NCI-H82 treated with DMSO at 0.1 percent for 48 hours (cell line): ENCODE measurements around the gene WDR77.

ENCODE experiments used
- DNase-seq: peaks from one replicate; lab custom pipeline; 2025; ENCODE audit not compliant: unreplicated experiment; lab: John Stamatoyannopoulos, UW

WDR77 gene

GRCh38 chr1:111470596-111470995 is 21.5 kb upstream of the WDR77 start:
- DNase-seq = no peak

DNA sequence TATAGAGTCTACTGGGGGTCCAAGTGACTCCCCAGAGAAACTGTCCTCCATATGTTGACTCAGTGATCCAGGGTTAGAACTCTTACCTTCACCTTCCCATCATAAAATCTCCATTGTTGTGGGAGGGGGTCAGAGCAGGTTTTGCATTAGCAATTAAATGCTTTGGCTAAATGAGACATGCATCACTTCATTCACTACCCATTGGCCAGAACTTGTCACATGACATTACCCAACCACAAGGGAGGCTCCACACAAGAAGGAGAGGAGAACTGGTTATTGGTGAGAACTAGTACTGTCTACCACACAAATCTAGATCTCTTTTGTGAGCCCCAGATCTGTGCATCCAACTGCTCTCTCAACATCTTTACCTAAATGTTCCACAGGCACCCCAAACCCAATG is 20.5 kb upstream of the WDR77 start:
- no peak for DNase-seq

- DNase-seq = peak; percentile 94
Measured at GRCh38 chr1:111468717-111469100, 19.7 kb upstream of the WDR77 start.

DNA sequence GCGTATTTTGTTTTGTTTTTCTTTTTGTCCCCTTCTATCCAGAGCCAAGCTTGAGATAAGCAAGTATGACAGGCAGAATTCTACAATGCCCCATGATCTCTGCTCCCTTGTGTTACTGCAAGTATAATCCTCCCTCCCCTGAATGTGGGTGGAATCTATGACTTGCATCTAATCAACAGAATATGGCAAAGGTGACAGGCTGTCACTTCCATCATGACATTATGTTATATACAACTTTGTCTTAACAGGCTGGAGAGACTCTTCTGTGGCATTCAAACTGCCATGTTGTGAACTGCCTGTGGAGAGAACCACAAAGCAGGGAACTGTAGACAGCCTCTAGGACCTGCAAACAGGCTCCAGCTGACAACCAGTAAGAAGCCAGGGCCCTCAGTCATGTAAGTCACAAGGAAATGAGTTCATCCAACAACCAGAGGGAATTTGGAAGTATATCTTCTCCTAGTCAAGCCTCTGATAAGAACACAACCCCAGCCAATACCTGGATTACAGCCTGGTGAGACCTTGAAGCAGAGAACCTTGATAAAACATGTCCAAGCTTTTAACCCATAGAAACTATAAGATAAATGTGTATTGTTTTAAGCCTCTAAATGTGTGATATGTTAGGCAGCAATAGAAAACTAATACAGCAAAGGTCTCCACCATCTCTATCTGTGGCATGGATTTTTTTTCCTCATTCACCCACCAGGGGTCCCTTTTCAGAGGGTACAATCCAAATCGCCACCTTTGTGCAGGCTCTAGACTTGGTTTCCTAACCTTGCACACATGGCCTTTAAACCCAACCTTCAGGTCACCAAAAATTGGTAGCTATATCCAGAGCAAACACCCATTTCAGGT is 19.0 kb upstream of the WDR77 start:
- DNase-seq = no peak

GRCh38 chr1:111466480-111466879 is 17.4 kb upstream of the WDR77 start:
- DNase-seq = no peak

- DNase-seq = no peak
Measured at GRCh38 chr1:111465754-111466153, 16.7 kb upstream of the WDR77 start.

DNA sequence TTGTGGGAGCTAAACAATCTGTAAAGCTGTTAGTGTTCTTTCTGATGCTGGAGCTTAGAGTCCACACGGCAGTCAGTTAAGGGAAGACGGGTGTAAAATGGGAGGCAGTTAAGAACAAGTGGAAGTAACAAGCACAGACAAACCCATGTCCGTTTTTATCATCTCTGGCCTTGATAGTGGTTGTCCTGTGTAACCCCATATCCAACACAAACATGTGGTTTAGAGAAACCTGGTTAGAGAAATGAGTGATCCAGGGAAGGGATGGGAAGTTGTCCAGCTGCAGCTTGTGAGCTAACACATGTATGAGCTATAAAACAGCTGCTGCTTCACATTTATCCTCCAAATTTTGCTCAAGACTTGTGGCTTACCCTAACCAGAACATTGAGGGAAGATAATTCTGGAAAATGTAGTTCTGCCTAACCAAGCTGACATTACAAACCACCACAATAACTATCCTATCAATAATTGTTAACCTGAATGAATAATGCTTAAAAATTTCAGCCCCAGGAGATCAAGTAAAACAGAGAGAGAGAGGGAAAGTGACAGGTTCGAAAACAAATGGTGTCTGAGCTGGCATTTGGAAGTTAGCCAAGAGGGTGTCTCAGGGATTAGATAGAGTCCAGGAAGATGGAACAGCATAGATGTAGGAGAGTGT is 14.1 kb upstream of the WDR77 start:
- peak; percentile 67 for DNase-seq

GRCh38 chr1:111462370-111463028 is 13.4 kb upstream of the WDR77 start:
- DNase-seq = no peak

- no peak for DNase-seq
Measured at GRCh38 chr1:111461765-111462164, 12.7 kb upstream of the WDR77 start.

- no peak for DNase-seq
Measured at GRCh38 chr1:111455642-111456031, 6.6 kb upstream of the WDR77 start.

GRCh38 chr1:111454859-111455641 is 6.0 kb upstream of the WDR77 start:
- no peak for DNase-seq

- no peak for DNase-seq
Measured at GRCh38 chr1:111453706-111454105, 4.7 kb upstream of the WDR77 start.

GRCh38 chr1:111452581-111452980 is 3.5 kb upstream of the WDR77 start:
- no peak for DNase-seq

- no peak for DNase-seq
Measured at GRCh38 chr1:111450185-111450584, 1.1 kb upstream of the WDR77 start.

DNA sequence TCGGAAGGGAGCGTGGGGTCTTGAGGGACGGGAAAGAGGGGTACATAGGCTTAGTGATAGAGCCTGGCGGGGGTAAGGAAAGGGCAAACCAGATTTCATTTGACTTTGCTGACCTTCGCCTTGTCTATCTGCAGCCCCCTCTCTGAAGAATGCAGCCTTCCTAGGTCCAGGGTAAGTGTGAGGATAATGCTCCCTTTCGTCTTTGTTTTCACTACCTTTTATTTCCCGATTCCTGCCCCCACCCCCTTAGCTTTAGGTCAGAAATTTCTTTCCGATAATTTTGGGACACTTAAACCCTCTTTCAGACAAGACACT is 604 bp upstream of the WDR77 start:
- DNase-seq = no peak

DNA sequence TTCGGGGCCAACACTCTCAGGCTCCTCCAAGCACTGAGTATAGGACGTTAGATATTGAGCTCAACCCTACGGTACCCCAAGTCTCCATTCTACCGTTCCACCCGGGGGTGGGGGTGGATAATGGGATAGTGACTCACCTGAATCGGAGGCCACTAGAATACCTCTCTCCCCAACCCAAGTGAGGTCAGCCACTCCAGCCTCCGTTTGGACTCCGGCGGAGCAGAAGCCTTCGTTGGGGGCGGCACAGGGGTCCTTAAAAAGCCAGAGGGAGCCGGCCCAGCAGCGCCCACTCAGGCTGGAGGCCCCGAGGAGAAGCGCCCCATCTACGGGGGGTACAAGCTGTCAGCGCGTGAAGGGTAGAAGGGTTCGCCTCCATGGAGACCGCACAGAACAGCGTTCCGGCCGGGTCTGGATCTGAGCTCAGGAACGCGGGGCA is 556 bp downstream of the WDR77 start:
- DNase-seq = no peak

GRCh38 chr1:111446967-111447892 is 1.8 kb downstream of the WDR77 start:
- no peak for DNase-seq

- DNase-seq = no peak
Measured at GRCh38 chr1:111446546-111446945, 2.5 kb downstream of the WDR77 start.

DNA sequence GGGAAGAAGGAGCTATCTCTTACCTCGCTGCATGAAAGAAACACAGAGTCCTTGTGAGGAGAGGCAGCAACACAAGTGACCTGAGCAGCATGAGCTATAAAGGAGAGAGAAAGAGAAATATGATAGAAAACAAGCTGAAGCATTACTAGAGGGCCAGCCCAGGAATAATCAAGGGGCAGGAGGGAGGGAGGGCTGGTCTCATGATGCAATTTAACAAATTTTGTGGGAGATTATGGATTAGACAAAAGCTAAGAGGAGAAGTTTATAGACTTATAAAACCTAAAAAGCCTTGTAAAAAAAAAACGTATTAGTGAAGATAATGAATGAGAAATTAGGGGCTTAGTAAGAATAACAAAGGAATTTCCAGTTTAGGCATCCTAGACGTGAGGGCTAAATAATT is 5.0 kb downstream of the WDR77 start:
- no peak for DNase-seq

GRCh38 chr1:111442457-111442856 is 6.6 kb downstream of the WDR77 start:
- DNase-seq = no peak
